Effector CD4-positive, alpha-beta T cell (primary cell): ENCODE data around the gene MPPED1.

Experiments used
- DNase-seq: peaks from one replicate; pipeline ENCODE4 v3.0.0-alpha.2; 2020

The MPPED1 gene

DNA sequence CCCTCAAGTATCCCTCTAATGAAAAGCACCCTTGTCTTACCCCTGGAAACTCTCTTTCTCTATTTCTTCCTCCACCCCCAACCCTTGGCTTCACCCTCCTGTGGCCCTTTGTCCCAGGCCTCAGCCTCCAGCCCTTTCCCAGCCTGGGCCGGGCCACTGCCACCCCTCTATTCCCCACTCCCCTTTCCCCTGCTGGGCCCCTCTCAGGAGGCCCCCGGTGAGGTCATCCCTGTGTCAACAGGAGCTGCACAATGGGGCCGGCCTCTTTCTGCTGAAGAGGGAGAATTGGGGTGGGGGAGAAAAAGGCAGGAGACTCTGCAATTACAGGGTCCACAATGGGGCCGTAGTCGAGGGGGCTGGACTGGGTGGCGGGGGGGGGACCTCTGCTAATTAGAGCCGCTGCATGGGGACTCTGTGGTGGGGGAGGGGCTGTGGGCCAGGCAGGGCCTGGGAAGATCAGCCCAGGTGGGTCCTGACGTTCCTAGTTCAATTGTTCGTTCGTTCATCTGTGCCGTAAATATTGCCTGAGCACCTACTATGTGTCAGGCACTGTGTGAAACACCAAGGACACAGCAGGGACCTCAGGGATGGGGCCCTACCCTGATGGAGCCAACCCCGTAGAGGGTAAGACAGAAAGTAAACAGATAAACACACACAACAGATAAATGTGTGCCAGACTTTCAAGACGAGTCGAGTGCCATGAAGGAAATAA is 18.5 kb upstream of the MPPED1 start:
- DNase-seq = no peak

DNA sequence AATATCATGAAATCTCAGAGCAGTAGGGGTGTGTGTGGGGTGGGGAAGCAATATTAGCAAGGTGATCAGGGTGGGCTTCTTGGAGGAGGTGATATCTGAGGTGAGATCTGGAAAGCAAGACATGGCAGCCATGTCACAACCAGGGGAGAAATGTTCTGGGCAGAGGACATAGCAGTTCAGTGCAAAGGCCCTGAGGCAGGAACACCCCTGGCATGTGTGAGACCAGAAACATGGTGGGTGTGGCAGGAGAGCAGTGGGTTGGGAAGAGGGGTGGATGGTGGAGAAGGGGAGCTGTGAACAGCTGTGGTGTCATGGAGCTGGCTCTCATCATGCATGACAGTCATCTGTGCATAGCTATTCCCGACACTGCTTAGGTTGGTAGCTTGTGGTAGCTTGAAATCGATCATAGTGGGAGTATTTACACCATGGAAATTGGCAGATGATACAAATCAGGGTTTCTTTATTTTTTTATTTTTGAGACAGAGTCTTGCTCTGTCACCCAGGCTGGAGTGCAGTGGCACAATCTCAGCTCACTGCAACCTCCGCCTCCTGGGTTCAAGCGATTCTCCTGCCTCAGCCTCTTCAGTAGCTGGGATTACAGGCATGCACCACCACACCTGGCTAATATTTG is 17.9 kb upstream of the MPPED1 start:
- no peak for DNase-seq

DNA sequence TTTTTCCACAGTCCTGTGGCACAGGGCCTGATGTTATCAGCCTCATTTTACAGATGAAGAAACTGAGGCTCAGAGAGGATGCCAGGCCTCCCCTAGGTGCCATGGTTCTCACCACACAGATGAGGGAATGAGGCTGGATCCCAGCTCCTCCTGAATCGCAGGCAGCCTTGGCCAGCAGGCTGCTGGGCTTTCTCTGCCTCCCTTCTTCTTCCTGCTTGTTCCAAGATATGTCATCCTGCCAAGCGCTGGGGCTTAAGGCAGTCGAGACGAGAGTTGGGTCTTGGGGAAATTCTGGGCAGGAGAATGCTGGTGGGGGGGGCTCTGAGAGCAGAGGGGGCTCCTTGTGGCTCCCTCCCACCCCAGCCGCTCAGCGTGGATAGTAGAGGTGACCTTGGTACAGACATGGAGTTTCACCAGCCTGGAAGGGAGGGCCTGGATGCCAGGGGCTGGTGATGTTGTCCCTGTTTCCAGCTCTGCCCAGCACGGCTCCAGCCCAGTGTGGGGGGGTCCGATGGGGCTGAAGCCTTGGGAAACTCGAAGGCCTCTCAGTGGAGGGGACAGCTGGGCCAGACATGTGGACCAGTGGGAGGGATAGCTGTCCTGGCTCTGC is 16.6 kb upstream of the MPPED1 start:
- no peak for DNase-seq

DNA sequence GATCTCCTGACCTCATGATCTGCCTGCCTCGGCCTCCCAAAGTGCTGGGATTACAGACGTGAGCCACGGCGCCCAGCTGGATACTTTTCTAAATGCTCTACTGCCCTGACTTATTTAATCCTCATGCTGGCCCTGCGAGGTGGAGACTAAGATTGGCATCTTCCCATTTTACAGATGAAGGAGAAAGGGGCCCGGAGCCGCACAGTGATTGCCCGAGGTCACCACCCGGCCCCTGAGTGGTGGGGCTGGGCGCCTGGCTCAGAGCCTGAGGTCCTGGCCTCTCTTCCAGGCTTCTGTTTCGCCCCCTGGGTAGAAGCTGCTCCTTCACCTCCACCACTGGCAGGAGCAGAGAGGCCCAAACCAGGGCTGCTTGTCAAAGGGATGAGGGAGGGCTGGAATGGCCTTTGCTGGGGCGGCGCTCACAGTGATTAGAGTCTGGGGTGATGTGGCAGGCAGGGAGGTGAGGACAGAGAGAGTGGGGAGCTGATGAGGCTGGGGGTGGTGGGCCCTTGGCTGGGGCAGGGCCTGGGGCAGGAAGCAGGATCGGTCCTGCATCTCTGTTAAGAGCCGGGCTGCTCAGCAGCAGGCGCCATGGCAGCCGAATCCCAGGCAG is 15.4 kb upstream of the MPPED1 start:
- no peak for DNase-seq

DNA sequence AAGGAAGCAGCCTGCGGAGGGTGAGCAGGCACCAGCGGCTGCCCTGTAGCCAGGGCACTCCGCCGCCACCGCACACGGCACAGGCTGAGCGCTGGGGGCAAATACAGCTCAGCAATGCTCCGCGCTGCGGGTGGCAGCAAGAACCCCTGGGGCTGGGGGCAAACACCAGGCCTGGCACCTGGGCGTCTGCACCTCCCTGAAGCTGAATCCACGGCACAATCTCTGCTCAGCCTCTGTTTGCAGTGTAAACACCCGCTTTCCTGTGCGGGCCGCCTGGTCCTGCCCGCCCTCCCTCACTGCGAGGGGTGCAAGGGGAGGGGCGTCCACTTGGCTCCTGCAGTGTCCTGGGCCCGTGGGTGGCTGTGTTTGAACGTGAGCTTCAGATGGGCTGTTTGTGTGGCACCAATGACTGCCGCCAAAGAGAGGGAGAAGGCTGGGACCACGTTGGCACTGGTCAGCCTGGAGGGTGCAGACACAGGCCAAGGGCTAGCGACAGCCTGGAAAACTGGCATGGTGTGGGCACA is 14.8 kb upstream of the MPPED1 start:
- DNase-seq = no peak

DNA sequence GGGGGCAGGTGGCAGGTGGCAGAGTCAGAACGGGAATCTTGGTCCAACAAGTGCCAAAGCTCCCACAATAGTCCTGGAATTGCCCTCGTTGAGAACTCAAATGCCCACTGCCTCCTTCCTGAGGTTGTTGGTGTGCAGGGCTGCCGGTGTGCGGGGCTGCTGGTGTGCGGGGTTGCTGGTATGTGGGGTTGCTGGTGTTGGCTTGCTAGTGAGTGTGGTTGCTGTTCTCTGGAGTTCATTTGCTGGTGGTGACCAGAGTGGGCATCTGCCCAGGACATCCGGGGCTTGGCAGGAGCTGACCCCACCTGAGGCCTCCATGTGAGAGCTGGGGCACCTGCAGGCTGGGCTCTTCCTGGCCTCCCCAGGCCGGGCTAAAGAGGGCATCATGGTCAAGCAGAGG is 14.0 kb upstream of the MPPED1 start:
- no peak for DNase-seq

DNA sequence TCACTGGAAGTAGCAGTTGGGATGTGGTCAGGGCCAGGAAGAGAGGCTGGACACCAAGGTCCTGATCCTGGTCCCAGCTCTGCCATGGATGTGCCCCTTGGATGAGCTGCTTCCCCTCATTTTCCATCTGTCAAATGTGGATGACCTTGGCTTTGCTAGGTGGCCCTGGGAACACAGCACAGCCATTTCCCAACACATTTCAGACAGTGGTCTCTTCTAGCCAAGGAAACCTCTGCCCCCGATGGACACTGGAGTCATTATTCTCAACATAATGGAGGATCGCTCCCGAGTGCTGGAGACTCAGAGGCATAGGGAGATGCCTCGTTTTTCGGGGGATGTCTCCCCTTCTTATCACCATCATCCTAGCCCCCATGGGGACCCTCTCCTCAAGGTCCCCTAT is 13.6 kb upstream of the MPPED1 start:
- no peak for DNase-seq

DNA sequence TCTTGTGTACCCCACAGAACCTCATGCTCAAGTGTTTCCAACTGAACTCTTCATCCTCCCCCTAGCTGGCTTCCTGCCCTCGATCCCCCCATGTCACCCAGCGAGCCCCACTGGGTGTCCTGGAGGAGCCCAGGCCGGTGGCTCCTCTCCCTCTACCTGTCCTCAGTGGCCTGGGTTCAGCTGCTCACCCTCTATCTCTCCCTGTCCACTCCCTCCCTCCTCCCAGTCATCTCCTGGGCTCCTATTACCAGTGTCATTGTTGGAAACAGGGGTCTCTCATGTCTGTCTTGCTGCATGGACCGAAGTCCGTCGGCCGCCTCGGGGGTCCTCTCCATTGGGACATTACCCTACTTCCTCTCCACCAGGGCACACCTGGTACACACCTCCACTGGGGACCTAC is 12.9 kb upstream of the MPPED1 start:
- DNase-seq = no peak

DNA sequence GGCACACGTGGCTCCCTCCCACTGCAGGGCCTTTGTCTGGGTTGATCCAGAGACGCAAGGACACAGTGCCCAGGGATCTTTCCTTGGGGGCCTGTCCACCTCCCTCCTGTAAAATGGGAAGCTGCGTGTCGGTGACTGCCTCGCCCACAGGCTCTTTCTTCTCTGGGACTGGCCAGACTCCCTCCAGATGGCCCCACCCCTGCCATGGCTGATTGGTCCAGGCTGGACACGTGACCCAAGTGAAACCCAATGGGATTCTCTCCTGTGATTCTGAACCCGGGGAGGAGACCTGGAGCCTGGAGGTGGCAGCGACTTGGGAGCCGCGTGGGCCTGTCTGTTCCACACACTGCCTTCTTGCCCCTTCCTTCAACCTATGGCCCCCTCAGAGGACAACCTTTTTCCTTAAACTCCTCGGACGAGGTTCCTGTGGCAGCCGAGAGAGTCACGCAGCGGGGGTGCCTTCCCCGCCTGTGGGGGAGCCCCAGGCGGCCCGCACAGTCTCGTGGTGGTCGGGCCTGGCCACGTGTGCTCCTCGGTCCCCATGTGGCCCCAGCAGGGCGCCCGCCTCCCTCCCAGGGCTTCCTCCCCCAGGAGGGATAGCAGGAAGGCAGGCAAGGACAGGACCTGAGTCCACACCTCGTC is 12.4 kb upstream of the MPPED1 start:
- no peak for DNase-seq

DNA sequence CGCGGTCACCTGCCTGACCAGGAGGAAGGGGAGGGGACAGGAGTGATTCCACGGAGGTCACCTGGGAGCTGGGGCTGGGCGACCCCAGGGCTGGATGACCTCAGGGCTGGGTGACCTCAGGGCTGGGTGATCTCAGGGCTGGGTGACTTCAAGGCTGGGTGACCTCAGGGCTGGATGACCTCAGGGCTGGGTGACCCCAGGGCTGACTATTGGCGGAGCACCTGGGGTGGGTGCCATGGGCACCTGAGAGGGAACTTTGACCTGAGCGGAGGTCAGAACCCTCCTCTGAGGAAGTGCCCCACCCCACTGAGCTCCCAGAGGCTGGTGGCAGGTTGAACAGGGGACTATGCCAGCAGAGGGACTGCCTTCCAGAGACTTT is 11.8 kb upstream of the MPPED1 start:
- DNase-seq = no peak

DNA sequence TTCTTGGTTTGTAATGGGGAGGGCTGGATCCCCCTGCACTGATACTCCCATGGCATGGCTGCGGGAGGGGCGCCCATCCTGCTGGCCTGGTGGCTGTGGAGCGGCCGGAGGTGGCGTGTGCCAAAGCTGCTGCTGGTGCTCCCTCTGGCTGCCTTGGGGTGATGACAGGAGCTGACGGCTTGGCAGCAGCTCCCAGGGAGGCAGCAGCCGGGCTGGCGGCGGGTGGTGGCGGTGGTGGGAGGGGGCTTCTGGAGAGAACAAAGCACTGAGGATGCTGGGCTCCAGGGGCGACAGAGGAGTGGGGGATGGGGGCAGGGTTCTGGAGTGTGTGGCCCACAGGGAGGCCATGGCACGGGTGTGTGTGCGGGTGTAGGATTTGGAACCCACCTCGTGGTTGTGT is 11.4 kb upstream of the MPPED1 start:
- no peak for DNase-seq

DNA sequence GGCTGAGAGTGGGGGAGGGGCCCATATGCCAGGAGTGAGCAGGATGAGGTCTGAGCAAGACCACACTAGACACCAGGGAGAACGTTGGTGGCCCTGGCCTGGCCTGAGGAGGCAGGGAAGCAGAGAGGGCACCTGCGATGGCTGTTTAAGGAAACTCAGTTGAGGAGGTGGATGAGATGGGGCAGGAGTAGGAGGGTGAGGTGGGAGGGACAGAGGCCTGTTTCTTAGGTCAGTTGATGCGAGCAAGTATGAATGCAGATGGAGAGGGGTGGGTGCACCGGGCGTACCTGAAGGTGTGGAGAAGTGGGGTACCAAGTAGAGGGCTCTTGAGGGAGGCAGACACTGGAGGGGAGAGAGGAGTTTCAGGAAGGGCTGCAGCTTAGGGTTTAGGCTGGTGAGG is 10.6 kb upstream of the MPPED1 start:
- no peak for DNase-seq

DNA sequence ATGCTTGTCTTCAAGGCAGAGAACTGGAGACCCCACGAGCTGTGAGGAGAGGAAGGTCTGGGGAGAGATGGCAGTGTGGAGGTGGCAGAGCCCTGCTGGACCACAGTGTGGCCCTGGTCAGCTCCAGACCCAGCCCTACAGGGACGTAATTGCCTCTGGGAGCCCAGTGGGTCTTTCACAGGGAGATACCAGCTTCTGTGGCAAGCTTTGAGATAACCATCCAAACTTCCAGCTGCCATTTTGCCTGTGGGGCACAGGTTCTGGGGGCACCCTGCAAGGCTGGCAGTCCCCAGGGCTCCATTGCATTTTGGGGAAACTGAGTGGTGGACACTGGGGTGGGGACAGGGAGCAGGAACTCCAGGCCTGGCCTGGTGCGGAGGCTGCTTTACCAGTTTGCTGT is 10.2 kb upstream of the MPPED1 start:
- DNase-seq = no peak

DNA sequence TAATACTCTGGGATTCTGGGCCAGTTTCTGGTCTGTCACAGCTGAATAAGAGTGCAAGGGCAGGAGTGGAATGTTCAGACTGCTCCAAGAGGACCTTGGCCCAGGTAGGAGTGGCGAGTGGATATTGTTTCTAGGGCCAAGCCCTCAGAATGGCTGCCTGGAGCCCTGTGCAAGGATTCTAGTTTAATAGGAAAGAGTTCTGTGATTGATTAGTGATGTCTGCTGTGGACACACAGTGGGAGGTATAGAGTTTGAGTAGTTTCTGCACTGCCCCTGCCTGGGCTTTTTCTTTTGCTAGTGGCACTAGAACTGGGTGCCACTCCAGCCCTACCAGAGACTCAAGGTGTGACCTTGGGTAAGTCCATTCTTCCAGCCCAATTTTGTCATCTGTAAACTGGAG is 9.7 kb upstream of the MPPED1 start:
- DNase-seq = no peak

DNA sequence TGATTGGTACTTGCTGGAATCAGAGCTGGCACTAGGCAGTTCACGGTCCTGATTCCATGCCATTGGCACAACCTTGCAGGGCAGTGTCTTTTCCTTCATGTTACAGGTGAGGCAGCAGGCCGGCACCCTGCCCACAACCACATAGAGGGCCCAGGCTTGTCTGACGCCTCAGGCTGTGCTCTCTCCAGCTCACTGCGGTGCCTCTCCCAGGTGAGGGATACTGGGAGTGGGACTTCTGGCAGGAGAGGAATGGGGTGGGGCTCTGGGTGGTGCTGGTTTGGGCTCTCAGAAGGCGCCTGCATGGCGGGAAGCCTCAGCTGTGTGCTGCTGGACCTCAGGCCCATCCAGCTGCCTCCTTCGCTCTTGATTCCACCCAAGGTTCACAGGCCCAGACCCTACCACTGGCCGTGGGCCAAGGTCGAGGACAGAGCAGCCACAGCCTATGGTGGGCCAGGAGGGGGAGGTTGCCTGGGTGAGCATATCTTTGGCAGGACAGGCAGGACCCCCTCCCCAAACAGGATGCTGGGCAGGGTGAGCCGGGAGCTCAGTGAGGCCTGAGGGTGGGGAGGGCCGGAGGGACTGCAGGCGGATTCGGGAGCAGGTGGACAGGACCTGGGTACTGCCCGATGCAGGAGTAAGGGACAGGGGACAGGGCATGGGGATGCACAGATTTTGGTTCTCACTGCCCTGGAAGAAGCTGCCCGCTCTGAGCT is 7.0 kb upstream of the MPPED1 start:
- DNase-seq = no peak

DNA sequence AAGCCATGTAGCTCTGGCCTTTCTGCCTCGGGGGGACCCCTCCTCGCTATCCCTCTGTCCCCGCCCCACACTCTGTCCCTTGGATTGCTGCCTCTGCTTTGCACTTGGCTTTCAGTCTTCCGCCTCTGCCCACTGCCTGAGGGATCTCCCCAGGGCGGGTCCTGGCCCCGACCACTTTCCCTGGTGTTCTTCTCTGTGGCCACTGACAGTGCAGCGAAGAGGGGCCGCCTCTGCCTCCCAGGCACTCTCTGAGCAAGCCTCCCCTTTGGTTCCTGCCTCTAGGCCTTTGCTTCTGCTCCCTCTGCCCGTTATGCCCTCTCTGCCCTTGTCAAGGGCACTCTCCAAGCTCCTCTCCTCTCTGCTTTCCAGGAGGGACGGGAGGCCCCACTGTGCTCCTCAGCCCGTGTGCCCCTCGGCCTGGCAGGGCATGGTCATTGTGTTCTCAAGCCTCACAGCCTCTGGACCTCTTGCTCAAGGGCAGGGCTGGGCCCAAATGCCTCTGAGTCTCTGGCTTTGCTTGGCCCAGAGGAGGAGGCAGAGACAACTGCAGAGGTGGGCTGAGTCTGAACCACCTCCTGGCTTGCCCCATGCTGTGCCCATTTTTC is 5.5 kb upstream of the MPPED1 start:
- no peak for DNase-seq

DNA sequence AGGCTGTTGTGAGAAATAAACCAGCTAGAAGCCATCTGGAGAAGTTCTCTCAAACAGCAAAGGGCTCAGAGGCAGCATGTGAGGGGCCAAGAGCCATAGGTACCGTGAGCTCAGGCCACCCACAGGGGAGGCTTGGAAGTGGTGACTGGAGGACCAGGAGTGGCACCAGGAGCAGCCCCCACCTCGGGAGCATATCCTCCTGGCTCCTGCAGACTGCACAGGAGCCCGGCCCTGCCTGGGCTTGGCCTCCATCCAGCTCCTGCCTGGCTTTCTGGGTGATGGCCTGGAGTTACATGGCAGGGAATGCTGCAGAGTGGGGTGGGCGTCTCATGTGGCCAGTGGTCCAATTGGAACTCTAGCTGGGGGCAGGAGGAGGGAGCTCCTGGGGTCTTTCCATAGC is 4.2 kb upstream of the MPPED1 start:
- no peak for DNase-seq

DNA sequence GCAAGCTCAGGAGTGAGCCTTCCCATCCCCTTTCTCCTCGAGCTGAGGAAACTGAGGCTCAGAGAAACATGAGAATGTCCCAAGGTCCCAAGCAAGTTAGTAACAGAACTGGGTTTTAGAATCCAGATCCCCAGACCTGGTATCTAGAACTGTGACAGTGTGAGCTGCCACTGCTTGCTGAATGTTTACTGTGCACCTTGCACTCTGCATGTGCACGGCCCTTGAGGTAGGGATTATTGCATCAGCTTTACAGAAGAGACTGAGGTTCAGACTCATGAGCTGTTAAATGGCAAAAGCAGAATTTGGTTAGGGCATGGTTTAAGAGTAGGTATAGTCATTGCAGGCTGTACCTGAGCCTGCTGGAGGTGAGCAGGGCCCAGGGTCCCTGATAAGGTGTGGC is 3.8 kb upstream of the MPPED1 start:
- no peak for DNase-seq

DNA sequence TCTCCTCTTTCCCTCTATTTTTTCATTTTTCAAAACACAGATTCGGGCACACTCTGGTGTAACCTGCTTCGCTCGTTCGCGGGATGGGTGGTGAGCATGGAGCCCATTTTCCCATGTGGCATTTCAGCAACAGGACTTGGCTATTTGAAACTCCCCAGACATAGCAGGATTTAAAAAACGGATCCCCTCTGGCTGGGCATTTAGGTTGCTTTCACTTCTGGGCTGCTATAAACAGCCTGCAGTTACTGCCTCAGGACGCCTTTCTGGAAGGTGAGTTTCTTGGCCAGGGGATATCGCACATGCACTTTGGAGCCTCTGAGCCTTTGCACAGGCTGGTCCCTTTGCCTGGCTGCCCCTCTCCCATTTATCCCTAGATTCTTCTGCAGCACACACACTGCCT is 2.8 kb upstream of the MPPED1 start:
- DNase-seq = no peak

DNA sequence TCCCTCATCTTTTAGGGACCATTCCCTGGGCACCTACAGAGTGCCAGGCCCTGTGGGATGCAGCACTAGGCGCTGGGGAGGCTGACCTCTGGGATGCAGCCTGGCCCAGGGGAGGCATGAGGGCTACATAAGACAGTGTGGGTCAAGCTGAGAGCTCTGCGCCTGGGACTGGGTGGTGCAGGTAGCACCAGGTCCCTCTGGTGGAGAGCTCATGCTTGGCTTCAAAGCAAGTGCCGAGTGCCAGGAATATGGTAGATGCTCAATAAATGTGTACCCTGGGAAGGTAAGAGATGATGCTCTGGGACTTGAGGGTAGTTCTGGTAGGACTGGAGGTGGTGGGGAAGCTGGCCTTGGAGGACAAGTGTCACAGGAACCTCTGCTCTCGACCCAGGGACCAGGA is 2.0 kb upstream of the MPPED1 start:
- DNase-seq = no peak

DNA sequence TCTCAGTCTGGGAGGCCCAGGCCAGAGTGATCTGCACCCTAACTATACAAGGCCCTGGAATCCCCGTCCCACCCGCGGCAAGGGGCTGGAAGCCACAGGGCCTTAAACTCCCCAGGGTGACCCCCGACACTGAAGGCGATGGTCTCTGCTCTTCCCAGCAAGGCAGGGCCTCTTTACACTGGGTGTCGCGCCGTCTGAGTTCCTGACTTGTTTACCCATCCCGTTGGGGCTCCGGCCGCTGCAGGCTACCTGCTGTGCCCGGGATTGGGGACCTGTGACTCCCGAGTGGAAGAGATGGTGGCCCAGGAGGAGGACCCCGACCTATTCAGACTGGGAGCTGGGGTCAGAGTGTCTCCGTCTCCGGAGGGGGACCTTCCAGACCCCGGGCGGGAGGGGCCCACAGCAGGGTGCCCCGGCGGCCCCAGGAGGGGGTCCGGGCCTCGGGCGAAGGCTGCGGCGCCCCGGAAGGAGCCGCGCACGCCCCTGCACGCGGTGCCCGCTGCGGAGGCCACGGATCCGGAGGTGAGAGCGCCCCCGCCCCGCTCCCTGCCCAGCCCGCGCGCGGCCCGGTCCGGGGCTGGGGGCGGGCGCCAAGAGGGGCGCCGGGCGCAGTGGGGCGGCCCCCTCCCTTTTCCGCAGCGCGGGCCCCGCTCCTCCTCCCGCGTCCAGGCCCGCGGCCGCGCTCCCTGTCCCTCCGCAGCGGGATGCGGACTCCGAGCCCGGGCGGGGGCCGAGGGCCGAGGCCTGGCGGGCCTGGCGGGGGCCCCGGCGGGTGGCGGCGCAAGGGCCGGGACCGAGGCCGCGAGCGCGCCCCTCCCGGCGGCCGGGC is 560 bp upstream of the MPPED1 start:
- DNase-seq = no peak
